Measurements from ENCODE around the gene YEATS4. TPM values are rescaled to one million over a fixed set of nuclear protein-coding genes. Genes with fewer than 3 reads are reported as not detected.

Gene YEATS4
- polyA plus RNA-seq, 1 experiment, result 13.0 TPM

DNA sequence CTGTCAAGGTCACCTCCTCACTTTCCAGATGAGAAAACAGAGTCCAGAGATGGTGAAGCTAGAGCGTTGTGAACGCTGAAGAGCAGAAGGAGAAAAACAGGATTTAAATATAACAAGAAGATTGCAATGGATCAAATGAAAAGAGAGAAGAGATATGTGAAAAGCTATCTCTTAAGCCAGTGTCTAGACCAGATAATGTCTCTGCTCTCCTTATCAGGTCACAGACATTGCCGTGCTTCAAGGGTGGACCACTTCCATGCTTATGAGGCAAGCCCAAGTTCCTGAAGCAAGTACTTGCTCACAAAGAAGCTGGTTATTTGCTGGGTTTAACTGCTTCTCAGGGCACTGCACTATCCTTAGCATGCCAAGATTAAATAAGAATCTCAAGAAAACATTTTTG, 79.0 kb downstream of the YEATS4 start:
- no peak for TF ChIP-seq CTCF (IDR thresholded peaks at IDR 0.05; ENCODE audit: low read depth, low read length)
- H3K27ac ChIP-seq (ENCODE audit: low read depth, low read length), result no peak overlapping the region
- H3K4me3 ChIP-seq (ENCODE audit: low read depth, low read length), result no peak overlapping the region
- DNase-seq (ENCODE audit: low read depth, low spot score), result no peak
- H3K27me3 ChIP-seq (ENCODE audit: control insufficient read depth, insufficient read depth, low read length), result no peaks in the 10 kb centered on the region
- ChIA-PET POLR2A (interaction anchor here (0.6 kb wide), 1 partner anchor 51 kb away, joined by 5 read pairs; no protein-coding TSS in a partner anchor), CTCF (interaction anchor here (0.6 to 1.2 kb wide), 2 partner anchors 133 to 142 kb away, joined by 3 read pairs; no protein-coding TSS in a partner anchor)
- H3K9me3 ChIP-seq (ENCODE audit: control insufficient read depth, insufficient read depth, low read length), result no peaks in the 10 kb centered on the region

- Histone ChIP-seq H3K27me3 (ENCODE audit: control insufficient read depth, insufficient read depth, low read length) (no peaks in the 10 kb centered on the region), H3K27ac (ENCODE audit: low read depth, low read length) (no peak overlapping the region), H3K4me3 (ENCODE audit: low read depth, low read length) (no peak overlapping the region), H3K9me3 (ENCODE audit: control insufficient read depth, insufficient read depth, low read length) (no peaks in the 10 kb centered on the region)
- DNase-seq (ENCODE audit: low read depth, low spot score), result no peak
- TF ChIP-seq CTCF (IDR thresholded peaks at IDR 0.05; ENCODE audit: low read depth, low read length), result no peak
- CTCF ChIA-PET, result interaction anchor here (1.0 kb wide), 1 partner anchor 131 kb away, joined by 3 read pairs; no protein-coding TSS in a partner anchor
- POLR2A ChIA-PET, result no interaction called here
Measured at GRCh38 chr12:69440016-69440415, 80.5 kb downstream of the YEATS4 start.

Small RNAs within 50 kb of the gene (small RNA-seq; reads per million reads assigned to genes)
- not detected for gene RN7SL804P (ENCODE audit: insufficient read length, low read depth)

Other genes with a start within 250 kb of the YEATS4 start
- 42.8 and 49.5 TPM in 2 replicates for gene CPSF6, start 120.2 kb upstream of the YEATS4 start, polyA plus RNA-seq (2011; rRNA removed)
- gene LYZ, start 11.4 kb upstream of the YEATS4 start, polyA plus RNA-seq (2011; rRNA removed), result not detected in 2 replicates
- 28.2 and 41.9 TPM in 2 replicates for gene FRS2, start 110.6 kb downstream of the YEATS4 start, polyA plus RNA-seq (2011; rRNA removed)
- 256 and 284 TPM in 2 replicates for gene CCT2, start 225.7 kb downstream of the YEATS4 start, polyA plus RNA-seq (2011; rRNA removed)